ENCODE data around the gene KRTAP10-6.
"Not testable (repeated sequence)": the region's sequence is repeated elsewhere in the genome, so short reads cannot be mapped to it uniquely, and the experiment has no call there.

- TF ChIP-seq CTCF (conservative IDR thresholded peaks at IDR 0.05; ENCODE audit: low read depth, low read length); EZH2 (IDR thresholded peaks at IDR 0.05; ENCODE audit: borderline replicate concordance, low read depth, low read length, poor library complexity, severe bottlenecking): not testable (repeated sequence)
These were observed 12.0 kb downstream of the KRTAP10-6 start, which contains the start of gene KRTAP10-5 for GRCh38 chr21:44580231-44580821.
